Vagina (tissue), 2 donors: Measurements from ENCODE around the gene UNC93A. TPM values are rescaled to one million over a fixed set of nuclear protein-coding genes. Genes with fewer than 3 reads are reported as not detected.
"Not testable (repeated sequence)": the region's sequence is repeated elsewhere in the genome, so short reads cannot be mapped to it uniquely, and the experiment has no call there.

Experiments used
- DNase-seq, 2 donors: peaks; one replicate each; pipeline ENCODE4 v3.0.0-alpha.2; 2017; ENCODE audit errors: extremely low spot score in 2 of 2
- H3K27ac ChIP-seq: fragments of 200-600 bp; sonication (generic); one replicate; pipeline ENCODE4 v1.5.1; 2019
- H3K27me3 ChIP-seq: fragments of 200-600 bp; sonication (generic); one replicate; pipeline ENCODE4 v1.5.1; 2019
- H3K36me3 ChIP-seq, 2 donors: fragments of 200-600 bp; sonication (generic); one replicate each; pipeline ENCODE4 v1.5.1; 2017 to 2019
- H3K4me1 ChIP-seq: fragments of 200-600 bp; sonication (generic); one replicate; pipeline ENCODE4 v1.5.1; 2019
- H3K4me3 ChIP-seq, 2 donors: fragments of 200-600 bp; sonication (generic); 1 replicate in 1 of 2; 2 replicates in 1 of 2; pipeline ENCODE4 v1.5.1; 2016 to 2019
- H3K9me3 ChIP-seq: fragments of 200-600 bp; sonication (generic); one replicate; pipeline ENCODE4 v1.5.1; 2019
- POLR2A ChIP-seq, 2 donors: fragments of 450-650 bp; IDR thresholded peaks; one replicate each; pipeline ENCODE4 v1.6.1; 2017; ENCODE audit warnings: antibody characterized with exemption in 2 of 2, mild to moderate bottlenecking in 2 of 2, moderate library complexity in 2 of 2
- POLR2AphosphoS5 ChIP-seq, 2 donors: sonication (generic); formaldehyde crosslinking; IDR thresholded peaks; one replicate each; pipeline ENCODE4 v1.9.0; 2017; ENCODE audit warnings: antibody characterized with exemption in 2 of 2, mild to moderate bottlenecking in 2 of 2, low read depth in 1 of 2; ENCODE audit not compliant: insufficient read depth in 1 of 2
- intact Hi-C: fragments of 100-400 bp; cut with DNase I; formaldehyde crosslinking; loops from one replicate; pipeline ENCODE4 v1.15.1; 2023
- total RNA-seq: library from RNA; depleted of rRNA; stranded (reverse); fragments of >200 nt; gene quantifications from one replicate; pipeline ENCODE4 v1.2.3, GENCODE V29; 2016
- TF ChIP-seq, protein P1 (sequence below), 3 experiments: fragments of 450-650 bp in 2 of 3; fragments of 200-600 bp in 1 of 3; sonication (generic) in 1 of 3; IDR thresholded peaks; one replicate each; pipeline ENCODE4 v1.5.1; 2017 to 2019; ENCODE audit warnings: antibody characterized with exemption in 3 of 3, mild to moderate bottlenecking in 2 of 3, moderate library complexity in 2 of 3

UNC93A gene
- total RNA-seq, 1 donor from 2014 or later: 2.0 TPM

DNA sequence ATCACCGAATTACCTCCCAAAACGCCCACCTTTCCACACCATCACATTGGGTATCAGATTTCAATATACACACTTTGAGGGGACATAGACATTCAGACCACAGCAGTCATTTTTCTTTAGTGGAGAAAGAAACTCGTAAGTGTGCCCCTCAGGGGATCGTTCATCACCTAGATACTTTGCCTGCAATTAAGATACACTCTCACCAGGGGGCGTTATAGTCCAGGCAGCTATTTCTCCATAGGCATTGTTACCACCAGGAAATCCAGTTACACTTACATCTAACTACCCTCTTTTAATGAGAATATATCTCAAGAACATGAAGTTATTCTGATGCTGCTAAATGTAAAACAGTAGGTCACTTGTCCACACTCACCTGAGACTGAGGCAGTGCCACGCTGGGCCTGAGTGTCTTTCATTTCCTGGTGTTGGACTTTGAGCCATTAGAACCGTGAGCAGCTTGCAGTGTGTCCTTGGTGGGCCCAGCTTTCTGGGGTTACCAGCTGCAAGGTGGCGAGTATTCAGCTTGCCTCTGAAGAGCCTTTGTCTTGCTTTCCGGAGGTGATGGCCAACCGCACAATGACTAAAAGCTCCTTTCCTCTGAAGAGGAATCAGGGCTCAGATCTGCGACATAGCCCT is 35.1 kb upstream of the UNC93A start:
- intact Hi-C loops: no loop called here
- Histone ChIP-seq H3K27ac (no peak overlapping the region), H3K27me3 (no peaks in the 10 kb centered on the region), H3K4me3 (no peak overlapping the region), H3K9me3 (no peaks in the 10 kb centered on the region), H3K4me1 (no peaks in the 10 kb centered on the region), H3K36me3 (no peaks in the 10 kb centered on the region)
- TF ChIP-seq, protein P1, sequence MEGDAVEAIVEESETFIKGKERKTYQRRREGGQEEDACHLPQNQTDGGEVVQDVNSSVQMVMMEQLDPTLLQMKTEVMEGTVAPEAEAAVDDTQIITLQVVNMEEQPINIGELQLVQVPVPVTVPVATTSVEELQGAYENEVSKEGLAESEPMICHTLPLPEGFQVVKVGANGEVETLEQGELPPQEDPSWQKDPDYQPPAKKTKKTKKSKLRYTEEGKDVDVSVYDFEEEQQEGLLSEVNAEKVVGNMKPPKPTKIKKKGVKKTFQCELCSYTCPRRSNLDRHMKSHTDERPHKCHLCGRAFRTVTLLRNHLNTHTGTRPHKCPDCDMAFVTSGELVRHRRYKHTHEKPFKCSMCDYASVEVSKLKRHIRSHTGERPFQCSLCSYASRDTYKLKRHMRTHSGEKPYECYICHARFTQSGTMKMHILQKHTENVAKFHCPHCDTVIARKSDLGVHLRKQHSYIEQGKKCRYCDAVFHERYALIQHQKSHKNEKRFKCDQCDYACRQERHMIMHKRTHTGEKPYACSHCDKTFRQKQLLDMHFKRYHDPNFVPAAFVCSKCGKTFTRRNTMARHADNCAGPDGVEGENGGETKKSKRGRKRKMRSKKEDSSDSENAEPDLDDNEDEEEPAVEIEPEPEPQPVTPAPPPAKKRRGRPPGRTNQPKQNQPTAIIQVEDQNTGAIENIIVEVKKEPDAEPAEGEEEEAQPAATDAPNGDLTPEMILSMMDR (IDR thresholded peaks at IDR 0.05): no peak
- TF ChIP-seq POLR2A (IDR thresholded peaks at IDR 0.05): no peak
- DNase-seq: peak in 1 of 2 donors; percentile 75

DNA sequence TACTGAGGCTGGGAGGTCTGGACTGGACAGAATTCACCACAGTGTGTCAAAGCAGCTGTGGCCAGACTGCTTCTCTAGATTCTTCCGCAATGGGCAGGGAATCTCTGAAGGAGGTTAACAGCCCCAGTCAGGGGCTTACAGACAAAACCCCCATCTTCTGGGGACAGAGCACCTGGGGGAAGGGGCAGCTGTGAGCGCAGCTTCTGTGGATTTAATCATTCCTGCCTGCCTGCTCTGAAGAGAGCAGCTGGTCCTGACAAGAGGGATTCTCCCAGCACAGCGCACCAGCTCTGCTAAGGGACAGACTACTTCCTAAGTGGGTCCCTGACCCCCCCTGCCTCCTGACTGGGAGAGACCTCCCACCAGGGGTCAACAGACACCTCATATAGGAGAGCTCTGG is 32.5 kb upstream of the UNC93A start:
- DNase-seq: peak in 1 of 2 donors; percentile 72
- intact Hi-C loops: no loop called here
- Histone ChIP-seq H3K36me3 (no peaks in the 10 kb centered on the region), H3K4me3 (no peak overlapping the region), H3K9me3 (no peaks in the 10 kb centered on the region), H3K27me3 (no peaks in the 10 kb centered on the region), H3K4me1 (no peaks in the 10 kb centered on the region), H3K27ac (no peak overlapping the region)
- TF ChIP-seq POLR2A (IDR thresholded peaks at IDR 0.05): no peak
- TF ChIP-seq, protein P1 (IDR thresholded peaks at IDR 0.05): no peak
- no peak for TF ChIP-seq POLR2AphosphoS5 (IDR thresholded peaks at IDR 0.05; ENCODE audit: insufficient read depth in 1 of 2, low read depth in 1 of 2)

DNA sequence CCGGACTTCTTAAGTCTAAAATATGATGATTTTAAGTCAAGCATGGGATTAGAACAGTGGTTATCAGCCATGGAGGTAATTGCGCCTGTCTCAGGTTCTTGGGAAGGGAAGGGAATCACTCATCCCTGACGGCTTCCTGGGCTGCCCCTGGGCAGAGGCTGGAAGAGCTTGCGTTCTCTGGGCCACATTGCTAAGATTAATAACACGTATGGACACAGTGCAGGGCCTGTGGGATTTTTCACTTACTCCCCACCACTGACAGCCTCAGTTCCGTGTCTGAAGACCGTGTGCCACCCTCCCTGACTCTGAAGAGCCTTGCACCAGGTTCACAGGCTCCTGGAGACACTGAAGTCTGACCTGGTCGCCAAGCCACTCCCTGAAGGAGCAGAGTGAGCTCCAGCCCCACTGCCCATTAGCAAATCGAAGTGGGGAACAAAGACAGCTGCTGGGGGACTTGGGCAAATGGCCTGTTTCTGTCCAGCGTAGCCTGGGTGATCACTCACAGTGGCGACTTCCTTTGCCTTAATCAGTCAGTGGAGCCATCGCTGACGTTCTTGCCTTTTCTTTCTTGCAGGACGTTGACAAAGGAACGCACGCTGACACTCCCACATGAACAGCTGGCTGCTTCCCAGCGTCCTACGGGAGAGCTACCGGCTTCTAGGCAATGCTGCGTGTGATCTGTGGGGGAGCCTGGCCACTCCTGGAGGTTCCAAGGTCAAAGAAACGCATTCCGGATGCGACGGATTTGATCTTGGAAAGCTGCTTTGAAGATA is 24.9 kb upstream of the UNC93A start:
- H3K36me3 ChIP-seq, H3K4me1 ChIP-seq, H3K27ac ChIP-seq, DNase-seq, H3K9me3 ChIP-seq, intact Hi-C loops, H3K4me3 ChIP-seq, H3K27me3 ChIP-seq: not testable (repeated sequence)

DNA sequence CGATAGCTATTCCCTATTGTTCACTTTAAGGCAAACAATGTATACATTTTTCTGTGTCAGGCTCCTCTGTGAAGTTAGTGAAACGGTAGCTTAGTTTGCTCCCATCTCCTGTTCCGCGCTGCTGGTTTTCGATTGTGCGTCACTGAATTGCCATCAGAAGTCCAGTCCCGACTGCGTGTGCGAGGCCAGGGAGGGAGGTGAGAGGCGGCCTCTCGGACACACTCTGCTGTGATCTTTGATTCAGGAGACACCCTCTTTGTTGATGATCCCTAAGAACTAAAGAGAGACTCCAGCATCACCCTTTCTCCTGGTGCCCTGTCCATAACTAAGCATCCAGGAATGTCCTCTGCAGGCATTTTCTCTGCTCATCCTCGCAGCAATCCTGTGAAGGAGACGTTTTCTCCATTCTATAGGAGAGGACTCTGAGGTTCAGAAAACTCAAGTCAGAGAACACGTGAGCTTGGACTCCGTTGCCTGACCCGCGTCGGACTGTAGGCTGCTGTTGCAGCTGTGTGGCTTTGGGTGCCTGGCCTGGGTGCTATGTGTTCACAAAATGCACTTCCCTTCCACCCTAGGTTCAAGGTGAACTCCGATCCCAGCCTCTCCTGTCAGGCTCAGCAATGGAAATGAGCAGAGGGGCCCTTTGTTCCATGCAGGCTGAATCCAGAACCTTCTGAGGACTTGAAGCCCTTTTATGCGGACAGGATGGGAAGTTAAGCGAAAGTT is 24.1 kb upstream of the UNC93A start:
- Histone ChIP-seq H3K27ac (no peak overlapping the region), H3K4me1 (no peaks in the 10 kb centered on the region), H3K4me3 (no peak overlapping the region), H3K9me3 (no peaks in the 10 kb centered on the region), H3K36me3 (no peaks in the 10 kb centered on the region), H3K27me3 (no peaks in the 10 kb centered on the region)
- DNase-seq: no peak
- TF ChIP-seq POLR2AphosphoS5 (IDR thresholded peaks at IDR 0.05; ENCODE audit: insufficient read depth in 1 of 2, low read depth in 1 of 2) (no peak), POLR2A (IDR thresholded peaks at IDR 0.05) (no peak)
- TF ChIP-seq, protein P1 (IDR thresholded peaks at IDR 0.05): no peak
- intact Hi-C loops: no loop called here

DNA sequence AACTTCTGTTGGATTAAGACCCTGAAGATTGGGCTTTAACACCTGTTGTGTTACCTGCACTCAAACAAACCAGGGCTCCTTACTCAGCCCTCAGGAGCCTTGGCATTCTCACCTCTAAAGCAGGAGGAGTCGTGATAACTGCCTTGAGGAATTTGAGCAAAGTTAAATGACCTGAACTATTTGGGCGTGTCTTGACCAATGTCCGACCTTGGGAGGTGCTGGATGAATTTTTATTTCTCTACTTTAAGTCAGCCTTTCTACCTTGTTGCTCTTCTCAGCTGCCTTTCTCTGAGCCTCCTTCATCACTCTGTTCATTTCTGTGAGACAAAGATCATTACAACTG is 23.6 kb upstream of the UNC93A start:
- H3K4me1 ChIP-seq, H3K27me3 ChIP-seq, H3K4me3 ChIP-seq, DNase-seq, intact Hi-C loops, H3K27ac ChIP-seq, H3K36me3 ChIP-seq, H3K9me3 ChIP-seq: not testable (repeated sequence)

DNA sequence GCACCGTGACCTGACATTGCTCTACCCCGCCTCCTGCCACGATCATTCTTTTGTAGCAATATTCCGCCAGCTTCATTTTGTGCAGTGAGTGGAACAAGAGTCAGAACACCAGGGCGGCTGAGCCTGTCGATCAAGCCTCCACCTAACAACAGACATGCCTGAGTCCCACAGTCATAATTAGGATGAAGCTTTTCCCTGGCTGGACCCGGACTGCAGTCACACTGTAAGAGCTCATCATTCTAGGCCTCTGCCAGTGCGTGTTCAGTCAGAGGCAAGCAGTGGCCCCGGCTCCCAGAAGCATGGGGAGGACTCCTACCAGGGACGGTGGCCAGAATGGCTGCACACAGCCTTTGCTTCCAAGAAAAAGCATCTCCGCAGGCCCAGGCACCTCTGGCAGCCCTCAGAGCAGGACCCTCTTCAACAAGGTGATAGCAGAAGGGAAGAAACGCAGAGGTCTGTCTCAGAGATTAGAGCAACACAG is 23.2 kb upstream of the UNC93A start:
- no peak for DNase-seq
- TF ChIP-seq POLR2AphosphoS5 (IDR thresholded peaks at IDR 0.05; ENCODE audit: insufficient read depth in 1 of 2, low read depth in 1 of 2): no peak
- TF ChIP-seq, protein P1 (IDR thresholded peaks at IDR 0.05): no peak

More for the DNA sequence above, 23.2 kb upstream of the UNC93A start:
- H3K4me1 ChIP-seq: no peaks in the 10 kb centered on the region
- no peaks in the 10 kb centered on the region for H3K27me3 ChIP-seq
- H3K27ac ChIP-seq: no peak overlapping the region
- intact Hi-C loops: no loop called here
- H3K9me3 ChIP-seq: no peaks in the 10 kb centered on the region
- H3K36me3 ChIP-seq: no peaks in the 10 kb centered on the region
- H3K4me3 ChIP-seq: no peak overlapping the region
